Subcutaneous adipose tissue (tissue), 4 donors: ENCODE measurements around the gene HTR2C. TPM values are rescaled to one million over a fixed set of nuclear protein-coding genes. Genes with fewer than 3 reads are reported as not detected.

ENCODE experiments used
- total RNA-seq, 4 donors: library from RNA; depleted of rRNA; stranded (reverse); fragments of >200 nt; gene quantifications; one replicate each; pipeline ENCODE4 v1.1.0, GENCODE V29; 2016
- TF ChIP-seq, protein P1 (sequence below): fragments of 450-650 bp; IDR thresholded peaks from one replicate; pipeline ENCODE4 v1.5.1; 2016; ENCODE audit warnings: low read depth, mild to moderate bottlenecking, control low read depth, antibody characterized with exemption, moderate library complexity

The HTR2C gene
- total RNA-seq, 4 donors from 2014 or later: not detected

GRCh38 chrX:114800719-114801118 is 216.8 kb downstream of the HTR2C start:
- TF ChIP-seq, protein P1, sequence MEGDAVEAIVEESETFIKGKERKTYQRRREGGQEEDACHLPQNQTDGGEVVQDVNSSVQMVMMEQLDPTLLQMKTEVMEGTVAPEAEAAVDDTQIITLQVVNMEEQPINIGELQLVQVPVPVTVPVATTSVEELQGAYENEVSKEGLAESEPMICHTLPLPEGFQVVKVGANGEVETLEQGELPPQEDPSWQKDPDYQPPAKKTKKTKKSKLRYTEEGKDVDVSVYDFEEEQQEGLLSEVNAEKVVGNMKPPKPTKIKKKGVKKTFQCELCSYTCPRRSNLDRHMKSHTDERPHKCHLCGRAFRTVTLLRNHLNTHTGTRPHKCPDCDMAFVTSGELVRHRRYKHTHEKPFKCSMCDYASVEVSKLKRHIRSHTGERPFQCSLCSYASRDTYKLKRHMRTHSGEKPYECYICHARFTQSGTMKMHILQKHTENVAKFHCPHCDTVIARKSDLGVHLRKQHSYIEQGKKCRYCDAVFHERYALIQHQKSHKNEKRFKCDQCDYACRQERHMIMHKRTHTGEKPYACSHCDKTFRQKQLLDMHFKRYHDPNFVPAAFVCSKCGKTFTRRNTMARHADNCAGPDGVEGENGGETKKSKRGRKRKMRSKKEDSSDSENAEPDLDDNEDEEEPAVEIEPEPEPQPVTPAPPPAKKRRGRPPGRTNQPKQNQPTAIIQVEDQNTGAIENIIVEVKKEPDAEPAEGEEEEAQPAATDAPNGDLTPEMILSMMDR: no peak

DNA sequence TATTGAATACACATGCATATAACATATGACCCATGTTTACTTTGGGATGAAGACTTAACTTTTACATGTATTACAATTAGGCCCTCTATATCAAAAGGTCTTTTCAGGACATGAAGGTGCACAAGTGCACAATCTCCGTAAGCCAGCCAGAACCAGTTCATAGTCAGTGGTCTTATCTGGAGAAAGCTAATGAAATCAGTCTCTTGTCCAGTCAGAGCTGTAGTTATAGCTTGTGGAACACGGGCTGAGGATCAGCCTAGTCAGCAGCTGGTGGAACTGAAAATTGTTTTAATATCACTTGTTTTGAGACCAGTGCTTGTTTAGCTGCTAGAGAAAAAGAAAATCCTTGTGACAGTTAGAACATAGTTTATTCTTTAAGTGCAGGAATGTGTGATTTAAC is 235.6 kb downstream of the HTR2C start:
- TF ChIP-seq, protein P1: no peak

DNA sequence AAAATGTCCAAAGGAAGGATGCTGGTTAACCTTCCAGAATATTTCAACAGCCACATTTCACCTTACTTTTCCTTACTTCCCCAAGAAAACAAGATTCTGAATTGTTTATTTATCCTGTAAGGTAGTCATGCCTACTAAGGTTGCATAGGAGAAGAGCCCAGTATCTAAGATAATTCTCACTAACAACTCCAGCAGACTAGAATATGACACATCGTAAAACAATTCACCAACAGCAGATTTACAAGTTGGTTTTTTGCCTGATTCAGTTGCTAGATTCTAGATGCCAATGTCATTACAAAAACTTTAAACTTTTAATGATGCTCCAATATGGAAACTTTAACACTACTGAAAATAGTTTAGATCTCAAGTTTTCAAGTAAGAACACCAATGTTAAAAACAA is 257.2 kb downstream of the HTR2C start:
- TF ChIP-seq, protein P1: no peak

- TF ChIP-seq, protein P1: no peak
These were observed 258.3 kb downstream of the HTR2C start for GRCh38 chrX:114842181-114842580.

DNA sequence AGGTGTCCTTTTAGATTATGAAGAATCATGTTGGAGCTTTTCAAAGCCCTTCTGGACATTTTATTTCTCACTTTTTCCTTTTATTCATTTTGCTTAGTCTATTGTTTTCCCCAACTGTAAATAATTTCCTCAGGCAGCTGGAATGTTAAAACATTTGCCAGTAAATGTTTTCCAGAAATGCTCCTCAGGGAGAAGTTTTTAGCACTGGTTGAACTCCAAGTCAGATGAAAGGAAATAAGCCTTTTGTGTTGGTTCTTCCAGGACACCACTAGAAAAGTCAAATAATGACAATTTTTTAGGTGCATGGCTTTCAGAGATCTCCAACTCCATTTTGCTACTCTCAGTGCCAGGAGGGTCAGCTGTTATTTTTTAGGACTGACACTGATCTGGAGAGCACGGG is 305.6 kb downstream of the HTR2C start:
- TF ChIP-seq, protein P1: no peak

- TF ChIP-seq, protein P1: no peak
These were observed 319.7 kb downstream of the HTR2C start for GRCh38 chrX:114903618-114904017.

- TF ChIP-seq, protein P1: no peak
These were observed 321.4 kb downstream of the HTR2C start for GRCh38 chrX:114905251-114905650.
